ENCODE results near the gene ZNF813.

ZNF813 gene

GRCh38 chr19:53537521-53538377 is 70.2 kb downstream of the ZNF813 start, which contains the start of gene ZNF331:
TSS of gene ZNF331 (plus strand) at chr19:53538145. CDS start at chr19:53569377, 31,232 bp downstream.
- no peak for TF ChIP-seq CTCF (conservative IDR thresholded peaks at IDR 0.05; ENCODE audit: low read depth, low read length)
- H3K79me2 ChIP-seq (ENCODE audit: insufficient read depth, low read depth) = no peaks in the 10 kb centered on the region
- H3K27ac ChIP-seq = no peak within 1 kb of the TSS
- no peaks in the 10 kb centered on the region for H3K27me3 ChIP-seq (ENCODE audit: insufficient read depth, low read depth)
- H3K4me3 ChIP-seq (IDR thresholded peaks at IDR 0.05; ENCODE audit: insufficient read depth, low read depth, low read length) = no peak within 1 kb of the TSS
- no peaks in the 10 kb centered on the region for H3K36me3 ChIP-seq (ENCODE audit: insufficient read depth)
- H2AFZ ChIP-seq (ENCODE audit: low read depth) = no peak within 1 kb of the TSS; the same call in 1 of the 2 replicates
- H3K4me2 ChIP-seq = no peak within 1 kb of the TSS
- H3K9ac ChIP-seq = peak within 1 kb of the TSS; percentile 27; the same call in 1 of the 2 replicates
- no peaks in the 10 kb centered on the region for H4K20me1 ChIP-seq (ENCODE audit: insufficient read depth)
- H3K4me1 ChIP-seq (ENCODE audit: low read depth, poor library complexity, severe bottlenecking) = no peaks in the 10 kb centered on the region

- H3K4me2 ChIP-seq = no peak overlapping the region
- no peak overlapping the region for H3K27ac ChIP-seq
- no peak for TF ChIP-seq CTCF (conservative IDR thresholded peaks at IDR 0.05; ENCODE audit: low read depth, low read length)
- H3K27me3 ChIP-seq (ENCODE audit: insufficient read depth, low read depth) = no peaks in the 10 kb centered on the region
- no peak overlapping the region for H2AFZ ChIP-seq (ENCODE audit: low read depth)
- no peaks in the 10 kb centered on the region for H4K20me1 ChIP-seq (ENCODE audit: insufficient read depth)
- no peaks in the 10 kb centered on the region for H3K36me3 ChIP-seq (ENCODE audit: insufficient read depth)
- H3K4me3 ChIP-seq (IDR thresholded peaks at IDR 0.05; ENCODE audit: insufficient read depth, low read depth, low read length) = no peak overlapping the region
- no peaks in the 10 kb centered on the region for H3K4me1 ChIP-seq (ENCODE audit: low read depth, poor library complexity, severe bottlenecking)
- no peaks in the 10 kb centered on the region for H3K79me2 ChIP-seq (ENCODE audit: insufficient read depth, low read depth)
- peak overlapping the region; percentile 27; the same call in 1 of the 2 replicates for H3K9ac ChIP-seq
These were observed 71.0 kb downstream of the ZNF813 start for GRCh38 chr19:53538378-53539109.

GRCh38 chr19:53540091-53540490 is 72.6 kb downstream of the ZNF813 start:
- Histone ChIP-seq H3K4me3 (IDR thresholded peaks at IDR 0.05; ENCODE audit: insufficient read depth, low read depth, low read length) (no peak overlapping the region), H3K9ac (no peak overlapping the region), H2AFZ (ENCODE audit: low read depth) (no peak overlapping the region), H3K4me1 (ENCODE audit: low read depth, poor library complexity, severe bottlenecking) (no peaks in the 10 kb centered on the region), H3K36me3 (ENCODE audit: insufficient read depth) (no peaks in the 10 kb centered on the region), H3K79me2 (ENCODE audit: insufficient read depth, low read depth) (no peaks in the 10 kb centered on the region), H4K20me1 (ENCODE audit: insufficient read depth) (no peaks in the 10 kb centered on the region), H3K4me2 (no peak overlapping the region), H3K27ac (no peak overlapping the region), H3K27me3 (ENCODE audit: insufficient read depth, low read depth) (no peaks in the 10 kb centered on the region)
- TF ChIP-seq CTCF (conservative IDR thresholded peaks at IDR 0.05; ENCODE audit: low read depth, low read length) = no peak

- H3K36me3 ChIP-seq (ENCODE audit: insufficient read depth) = no peaks in the 10 kb centered on the region
- H3K4me2 ChIP-seq = no peak overlapping the region
- H3K4me3 ChIP-seq (IDR thresholded peaks at IDR 0.05; ENCODE audit: insufficient read depth, low read depth, low read length) = no peak overlapping the region
- no peak overlapping the region for H2AFZ ChIP-seq (ENCODE audit: low read depth)
- no peak for TF ChIP-seq CTCF (conservative IDR thresholded peaks at IDR 0.05; ENCODE audit: low read depth, low read length)
- no peak overlapping the region for H3K9ac ChIP-seq
- no peaks in the 10 kb centered on the region for H3K79me2 ChIP-seq (ENCODE audit: insufficient read depth, low read depth)
- no peaks in the 10 kb centered on the region for H3K4me1 ChIP-seq (ENCODE audit: low read depth, poor library complexity, severe bottlenecking)
- no peaks in the 10 kb centered on the region for H3K27me3 ChIP-seq (ENCODE audit: insufficient read depth, low read depth)
- no peaks in the 10 kb centered on the region for H4K20me1 ChIP-seq (ENCODE audit: insufficient read depth)
- no peak overlapping the region for H3K27ac ChIP-seq
These were observed 74.4 kb downstream of the ZNF813 start for GRCh38 chr19:53541971-53542370.

Measured in KMS-11 (cell line).